Activated CD4-positive, alpha-beta T cell treated with anti-CD3 and anti-CD28 coated beads for 36 hours (primary cell): ENCODE measurements around the gene BTBD18. TPM values are rescaled to one million over a fixed set of nuclear protein-coding genes. Genes with fewer than 3 reads are reported as not detected.
A peak's percentile ranks its signal among the peaks of the same experiment; 100 is the strongest.

Experiments used
- ATAC-seq: fragments of 200-7000 bp; cut with Tn5 transposase; one replicate; pipeline ENCODE4 v1.10.0; 2021; ENCODE audit warnings: mild to moderate bottlenecking, moderate library complexity
- CTCF ChIA-PET: fragments of 350-600 bp; sonication (Branson Sonifier 250); formaldehyde crosslinking; loops from one replicate; lab custom pipeline; 2021; ENCODE audit warnings: antibody characterized with exemption; lab: Charles Lee
- POLR2A ChIA-PET: fragments of 350-600 bp; sonication (Branson Sonifier 250); formaldehyde crosslinking; loops from one replicate; lab custom pipeline; 2021; ENCODE audit warnings: antibody characterized with exemption, inconsistent platforms; lab: Charles Lee
- DNase-seq: peaks from one replicate; pipeline ENCODE4 v3.0.0-alpha.2; 2020
- H3K27ac Mint-ChIP-seq: one replicate; pipeline ENCODE4 v1.8.0; 2021; ENCODE audit warnings: mixed read lengths
- H3K27me3 Mint-ChIP-seq: one replicate; pipeline ENCODE4 v1.8.0; 2021; ENCODE audit warnings: mixed read lengths
- H3K36me3 Mint-ChIP-seq: one replicate; pipeline ENCODE4 v1.8.0; 2021; ENCODE audit warnings: low read depth, mixed read lengths
- H3K4me1 Mint-ChIP-seq: one replicate; pipeline ENCODE4 v1.8.0; 2021; ENCODE audit warnings: mixed read lengths
- H3K4me3 Mint-ChIP-seq: one replicate; pipeline ENCODE4 v1.8.0; 2021; ENCODE audit warnings: mild to moderate bottlenecking, moderate library complexity, mixed read lengths
- H3K9me3 Mint-ChIP-seq: one replicate; pipeline ENCODE4 v1.8.0; 2021; ENCODE audit warnings: low read depth, mixed read lengths
- intact Hi-C, 2 experiments: fragments of 100-400 bp; cut with DNase I in 1 of 2; cut with micrococcal nuclease in 1 of 2; formaldehyde crosslinking; loops; one replicate each; pipeline versions ENCODE4 v1.14.2 to v1.15.1; 2022 to 2024; cut with DNase I, micrococcal nuclease
- total RNA-seq, 2 experiments: library from RNA; stranded (reverse); gene quantifications; one replicate each; pipeline ENCODE4 v1.2.3, GENCODE V29; 2021

Gene BTBD18
- total RNA-seq, 2 experiments from 2014 or later, result not detected

DNA sequence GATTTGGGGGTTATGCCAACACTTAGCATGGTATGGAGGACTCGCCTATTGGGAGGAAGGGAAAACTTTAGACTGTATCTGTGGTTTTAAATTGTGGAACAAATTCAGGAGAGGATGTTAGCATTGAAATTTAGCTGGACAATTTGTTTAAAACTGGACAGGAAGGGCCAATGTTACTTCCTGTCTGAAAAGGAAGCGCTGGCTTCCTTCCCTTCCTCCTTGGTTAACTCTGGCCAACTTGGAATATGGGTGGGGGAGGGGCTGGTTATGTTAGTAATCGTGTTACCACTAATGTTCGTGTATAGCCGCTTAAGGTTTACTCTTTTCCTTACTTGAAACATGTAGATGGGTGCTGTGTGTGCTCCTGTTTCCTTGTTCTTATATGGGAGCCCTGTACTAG, 23.9 kb upstream of the BTBD18 start:
- intact Hi-C loops, result no loop called here
- H3K4me1 Mint-ChIP-seq, result peaks cover 10% of the 10 kb centered on the region
- ATAC-seq, result no peak
- no peak for DNase-seq
- H3K27ac Mint-ChIP-seq, result no peak overlapping the region
- ChIA-PET POLR2A (no interaction called here), CTCF (interaction anchor here (0.6 to 1.5 kb wide), 2 partner anchors 25 to 34 kb away, joined by 3 to 5 read pairs; no protein-coding TSS in a partner anchor)
- no peaks in the 10 kb centered on the region for H3K36me3 Mint-ChIP-seq
- no peak overlapping the region for H3K4me3 Mint-ChIP-seq
- no peaks in the 10 kb centered on the region for H3K9me3 Mint-ChIP-seq
- no peaks in the 10 kb centered on the region for H3K27me3 Mint-ChIP-seq

DNA sequence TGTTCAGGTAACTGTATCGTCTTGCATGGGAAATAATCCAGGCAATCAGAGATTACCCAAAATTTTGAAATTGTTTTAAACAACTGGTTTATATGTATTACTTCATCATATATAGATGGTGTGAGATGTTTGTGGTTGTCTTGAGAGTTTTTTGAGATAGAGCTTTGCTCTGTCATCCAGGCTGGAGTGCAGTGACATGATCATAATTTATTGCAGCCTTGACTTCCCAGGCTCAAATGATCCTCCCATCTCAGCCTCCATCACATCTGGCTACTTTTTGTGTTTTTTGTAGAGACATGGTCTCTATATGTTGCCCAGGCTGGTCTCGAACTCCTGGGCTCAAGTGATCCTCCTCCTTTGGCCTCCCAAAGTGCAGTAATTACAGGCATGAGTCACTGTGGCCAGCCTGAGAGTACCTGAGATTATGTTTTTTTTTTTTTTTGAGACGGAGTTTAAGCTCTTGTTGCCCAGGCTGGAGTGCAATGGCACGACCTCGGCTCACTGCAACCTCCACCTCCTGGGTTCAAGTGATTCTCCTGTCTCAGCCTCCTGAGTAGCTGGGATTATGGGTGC, 21.5 kb upstream of the BTBD18 start:
- peaks cover 3% of the 10 kb centered on the region for H3K36me3 Mint-ChIP-seq
- DNase-seq, result no peak
- no peaks in the 10 kb centered on the region for H3K9me3 Mint-ChIP-seq
- intact Hi-C loops, result loop anchor here in 1 of 2 experiments (5.0 kb wide), 1 partner anchor 124 kb away; no protein-coding TSS in a partner anchor
- no peak for ATAC-seq
- CTCF ChIA-PET, result no interaction called here
- H3K4me3 Mint-ChIP-seq, result no peak overlapping the region
- POLR2A ChIA-PET, result no interaction called here
- H3K27ac Mint-ChIP-seq, result no peak overlapping the region
- H3K27me3 Mint-ChIP-seq, result no peaks in the 10 kb centered on the region
- peaks cover 2% of the 10 kb centered on the region for H3K4me1 Mint-ChIP-seq

GRCh38 chr11:57772562-57772961, 20.9 kb upstream of the BTBD18 start:
- Mint-ChIP-seq H3K36me3 (peaks cover 3% of the 10 kb centered on the region), H3K27me3 (no peaks in the 10 kb centered on the region), H3K4me3 (no peak overlapping the region), H3K27ac (no peak overlapping the region), H3K4me1 (peaks cover 2% of the 10 kb centered on the region), H3K9me3 (no peaks in the 10 kb centered on the region)
- no peak for ATAC-seq
- CTCF ChIA-PET, result interaction anchor here (0.6 kb wide), 1 partner anchor 733 kb away, joined by 3 read pairs; no protein-coding TSS in a partner anchor
- intact Hi-C loops, result loop anchor here in 1 of 2 experiments (5.0 kb wide), 1 partner anchor 125 kb away; no protein-coding TSS in a partner anchor
- DNase-seq, result no peak
- POLR2A ChIA-PET, result no interaction called here

GRCh38 chr11:57771365-57771764, 19.7 kb upstream of the BTBD18 start:
- POLR2A ChIA-PET, result interaction anchor here (0.6 kb wide), 2 partner anchors 14 to 65 kb away, joined by 3 to 4 read pairs; no protein-coding TSS in a partner anchor

GRCh38 chr11:57770793-57771192, 19.2 kb upstream of the BTBD18 start:
- ChIA-PET CTCF (interaction anchor here (1.3 kb wide), 1 partner anchor 30 kb away, joined by 5 read pairs; no protein-coding TSS in a partner anchor), POLR2A (no interaction called here)
- peaks cover 8% of the 10 kb centered on the region for H3K36me3 Mint-ChIP-seq
- no peak overlapping the region for H3K4me3 Mint-ChIP-seq
- DNase-seq (no peak), ATAC-seq (no peak)
- H3K27ac Mint-ChIP-seq, result no peak overlapping the region
- no peaks in the 10 kb centered on the region for H3K9me3 Mint-ChIP-seq
- peaks cover 2% of the 10 kb centered on the region for H3K4me1 Mint-ChIP-seq
- intact Hi-C loops, result loop anchor here in 1 of 2 experiments (5.0 kb wide), 1 partner anchor 127 kb away; no protein-coding TSS in a partner anchor
- no peaks in the 10 kb centered on the region for H3K27me3 Mint-ChIP-seq

More at GRCh38 chr11:57771365-57771764, 19.7 kb upstream of the BTBD18 start:
- peaks cover 8% of the 10 kb centered on the region for H3K36me3 Mint-ChIP-seq
- peaks cover 2% of the 10 kb centered on the region for H3K4me1 Mint-ChIP-seq
- H3K9me3 Mint-ChIP-seq, result no peaks in the 10 kb centered on the region
- no peak overlapping the region for H3K4me3 Mint-ChIP-seq
- CTCF ChIA-PET, result interaction anchor here (0.7 kb wide), 1 partner anchor 29 kb away, joined by 3 read pairs; no protein-coding TSS in a partner anchor
- intact Hi-C loops, result loop anchor here in 1 of 2 experiments (5.0 kb wide), 1 partner anchor 126 kb away; no protein-coding TSS in a partner anchor
- no peak overlapping the region for H3K27ac Mint-ChIP-seq
- H3K27me3 Mint-ChIP-seq, result no peaks in the 10 kb centered on the region
- ATAC-seq, result no peak
- no peak for DNase-seq

- no peak overlapping the region for H3K4me3 Mint-ChIP-seq
- intact Hi-C loops, result no loop called here
- POLR2A ChIA-PET, result interaction anchor here (0.6 kb wide), 1 partner anchor 75 kb away, joined by 5 read pairs; no protein-coding TSS in a partner anchor
- CTCF ChIA-PET, result interaction anchor here (0.6 to 4.5 kb wide), 4 partner anchors 11 to 237 kb away, joined by 3 to 40 read pairs (median 4); no protein-coding TSS in a partner anchor
- H3K27me3 Mint-ChIP-seq, result no peaks in the 10 kb centered on the region
- no peak for ATAC-seq
- H3K36me3 Mint-ChIP-seq, result peaks cover 8% of the 10 kb centered on the region
- no peak for DNase-seq
- no peaks in the 10 kb centered on the region for H3K9me3 Mint-ChIP-seq
- no peak overlapping the region for H3K27ac Mint-ChIP-seq
- H3K4me1 Mint-ChIP-seq, result peaks cover 24% of the 10 kb centered on the region
Measured at GRCh38 chr11:57764972-57765371, 13.4 kb upstream of the BTBD18 start.

DNA sequence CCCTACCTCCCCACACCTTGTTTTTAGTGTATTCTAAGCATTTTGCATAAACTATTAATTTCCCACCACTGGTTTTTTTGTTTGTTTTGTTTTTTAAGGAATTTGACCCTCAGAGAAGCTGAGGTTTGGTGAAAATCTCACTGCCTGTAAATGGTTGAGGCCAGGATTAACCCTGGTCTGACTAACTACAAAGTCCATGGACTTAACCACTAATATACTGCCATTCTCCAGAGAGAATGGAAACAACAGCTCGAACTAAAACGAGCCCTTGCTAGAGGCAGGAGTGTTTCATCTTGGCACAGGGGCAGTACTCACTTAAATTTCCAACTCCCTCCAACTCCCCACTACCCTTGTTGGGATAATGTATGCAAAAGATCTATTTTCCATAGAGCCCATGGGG, 12.9 kb upstream of the BTBD18 start:
- no peak overlapping the region for H3K27ac Mint-ChIP-seq
- intact Hi-C loops, result no loop called here
- POLR2A ChIA-PET, result no interaction called here
- no peaks in the 10 kb centered on the region for H3K9me3 Mint-ChIP-seq
- H3K4me1 Mint-ChIP-seq, result peaks cover 25% of the 10 kb centered on the region
- H3K36me3 Mint-ChIP-seq, result peaks cover 8% of the 10 kb centered on the region
- CTCF ChIA-PET, result interaction anchor here (0.6 to 4.5 kb wide), 4 partner anchors 10 to 237 kb away, joined by 3 to 40 read pairs (median 4); no protein-coding TSS in a partner anchor
- H3K27me3 Mint-ChIP-seq, result no peaks in the 10 kb centered on the region
- H3K4me3 Mint-ChIP-seq, result no peak overlapping the region
- ATAC-seq (no peak), DNase-seq (no peak)

GRCh38 chr11:57764021-57764420, 12.4 kb upstream of the BTBD18 start:
- Mint-ChIP-seq H3K4me3 (no peak overlapping the region), H3K27ac (no peak overlapping the region), H3K27me3 (no peaks in the 10 kb centered on the region), H3K36me3 (peaks cover 5% of the 10 kb centered on the region), H3K9me3 (no peaks in the 10 kb centered on the region), H3K4me1 (peaks cover 30% of the 10 kb centered on the region)
- ChIA-PET POLR2A (no interaction called here), CTCF (interaction anchor here (0.5 to 4.5 kb wide), 5 partner anchors 15 to 289 kb away, joined by 3 to 40 read pairs (median 4); no protein-coding TSS in a partner anchor)
- DNase-seq, result no peak
- intact Hi-C loops, result no loop called here
- no peak for ATAC-seq

DNA sequence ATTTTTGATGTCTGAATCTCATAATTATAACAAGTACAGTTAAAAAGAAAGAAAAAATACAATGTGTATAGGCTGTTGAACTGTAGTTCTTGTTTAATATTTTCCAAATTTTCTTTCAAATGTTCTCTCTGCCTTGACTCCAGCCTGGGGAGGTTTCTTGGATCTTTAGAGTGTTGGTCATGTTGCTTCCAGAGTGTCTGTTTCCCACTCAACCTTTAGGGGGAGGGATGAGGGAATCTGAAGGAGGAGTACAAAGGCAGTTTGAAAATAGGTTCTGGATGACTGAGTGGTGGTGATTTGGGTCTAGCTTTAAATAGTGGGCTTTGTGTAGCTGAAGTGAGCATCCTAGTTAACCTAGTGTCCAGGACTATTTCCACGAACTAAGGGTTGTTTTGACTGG, 11.9 kb upstream of the BTBD18 start:
- POLR2A ChIA-PET, result no interaction called here
- Mint-ChIP-seq H3K27ac (no peak overlapping the region), H3K27me3 (no peaks in the 10 kb centered on the region), H3K36me3 (peaks cover 5% of the 10 kb centered on the region), H3K9me3 (no peaks in the 10 kb centered on the region), H3K4me3 (no peak overlapping the region), H3K4me1 (peaks cover 32% of the 10 kb centered on the region)
- DNase-seq, result no peak
- CTCF ChIA-PET, result interaction anchor here (0.5 to 4.5 kb wide), 7 partner anchors 15 to 835 kb away, joined by 3 to 40 read pairs (median 4); no protein-coding TSS in a partner anchor
- no peak for ATAC-seq
- intact Hi-C loops, result loop anchor here in 1 of 2 experiments (2.0 kb wide), 1 partner anchor 29 kb away; no protein-coding TSS in a partner anchor

DNA sequence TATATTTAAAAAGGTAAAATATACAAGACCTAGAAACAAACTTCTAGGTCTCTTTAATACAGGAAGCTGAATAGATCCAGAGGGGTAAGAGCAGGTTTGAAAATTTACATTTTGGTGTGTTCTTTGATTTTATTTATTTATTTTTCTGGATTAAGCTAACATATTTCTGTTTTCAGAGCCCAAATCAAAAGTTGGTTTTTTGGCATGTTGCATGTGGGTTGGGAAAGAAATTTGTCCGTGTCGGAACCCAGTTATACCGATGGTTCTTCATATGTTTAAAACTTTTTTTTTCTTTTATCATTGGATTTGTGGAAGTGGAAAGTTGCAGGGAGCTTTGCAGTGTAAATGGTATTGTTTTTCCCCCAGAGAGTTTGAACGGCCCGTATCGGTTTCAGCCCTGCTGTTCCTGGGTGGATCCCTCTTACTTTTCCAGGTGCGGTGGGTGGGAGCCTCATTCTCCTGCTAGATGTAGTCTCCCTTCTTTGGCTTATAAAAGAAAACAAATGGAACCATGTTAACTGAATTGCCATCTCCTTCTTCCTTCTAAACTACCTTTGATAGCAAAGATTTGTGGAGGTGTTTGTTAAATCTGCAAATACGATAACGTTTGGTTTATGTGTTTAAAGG, 10.7 kb upstream of the BTBD18 start:
- no peak overlapping the region for H3K27ac Mint-ChIP-seq
- DNase-seq (no peak), ATAC-seq (no peak)
- H3K4me1 Mint-ChIP-seq, result peaks cover 37% of the 10 kb centered on the region
- no peaks in the 10 kb centered on the region for H3K9me3 Mint-ChIP-seq
- intact Hi-C loops, result loop anchor here in 1 of 2 experiments (2.0 kb wide), 1 partner anchor 30 kb away; no protein-coding TSS in a partner anchor
- peaks cover 3% of the 10 kb centered on the region for H3K36me3 Mint-ChIP-seq
- peak overlapping the region; percentile 69 for H3K4me3 Mint-ChIP-seq
- no peaks in the 10 kb centered on the region for H3K27me3 Mint-ChIP-seq
- CTCF ChIA-PET, result interaction anchor here (1.1 to 4.5 kb wide), 3 partner anchors 17 to 836 kb away, joined by 3 to 40 read pairs (median 3); no protein-coding TSS in a partner anchor
- POLR2A ChIA-PET, result no interaction called here
